GM19351 (cell line): ENCODE data around the gene CYP4F3.
"Not testable (repeated sequence)": the region's sequence is repeated elsewhere in the genome, so short reads cannot be mapped to it uniquely, and the experiment has no call there.

Experiments
- ATAC-seq: cut with Tn5 transposase; IDR thresholded peaks from one replicate; pipeline ENCODE4 v1.9.1; 2021; ENCODE audit warnings: mild to moderate bottlenecking, moderate library complexity; ENCODE audit not compliant: unreplicated experiment

Gene CYP4F3

GRCh38 chr19:15629003-15629880, 11.5 kb upstream of the CYP4F3 start:
- ATAC-seq, result no peak

DNA sequence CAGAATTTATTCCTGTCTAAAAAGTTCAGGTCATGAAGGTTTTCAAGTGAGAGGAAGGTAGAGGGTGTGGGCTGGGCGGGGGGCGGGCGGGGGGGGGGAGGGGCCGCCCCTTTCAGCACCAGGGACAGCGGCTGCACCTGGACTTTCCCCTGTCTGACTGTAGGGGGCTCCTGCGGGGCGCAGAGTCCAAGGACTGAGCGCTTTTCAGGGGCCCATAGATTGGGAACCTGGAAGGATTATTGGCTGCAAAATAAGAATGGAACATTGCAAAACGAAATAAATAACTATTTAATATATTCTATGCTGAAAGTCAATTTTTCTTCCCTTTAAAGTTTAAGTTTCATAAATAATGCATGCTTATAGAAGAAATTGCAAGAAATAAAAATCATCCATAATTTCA, 8.9 kb upstream of the CYP4F3 start:
- no peak for ATAC-seq

- ATAC-seq, result no peak
Measured at GRCh38 chr19:15633082-15633835, 7.4 kb upstream of the CYP4F3 start.

DNA sequence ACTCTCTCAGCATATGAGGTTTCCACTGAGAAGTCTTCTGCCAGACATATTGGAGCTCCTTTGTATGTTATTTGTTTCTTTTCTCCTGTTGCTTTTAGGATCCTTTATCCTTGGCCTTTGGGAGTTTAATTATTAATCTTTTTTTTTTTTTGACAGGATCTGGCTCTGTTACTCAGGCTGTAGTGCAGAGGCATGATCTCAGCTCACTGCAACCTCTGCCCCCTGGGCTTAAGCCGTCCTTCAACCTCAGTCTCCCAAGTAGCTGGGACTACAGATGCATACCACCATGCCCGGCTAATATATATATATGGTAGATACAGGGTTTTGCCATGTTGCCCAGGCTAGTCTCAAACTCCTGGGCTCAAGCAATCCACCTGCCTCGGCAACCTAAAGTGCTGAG, 6.6 kb upstream of the CYP4F3 start:
- ATAC-seq, result no peak

- ATAC-seq, result no peak
Measured at GRCh38 chr19:15635016-15635805, 5.5 kb upstream of the CYP4F3 start.

DNA sequence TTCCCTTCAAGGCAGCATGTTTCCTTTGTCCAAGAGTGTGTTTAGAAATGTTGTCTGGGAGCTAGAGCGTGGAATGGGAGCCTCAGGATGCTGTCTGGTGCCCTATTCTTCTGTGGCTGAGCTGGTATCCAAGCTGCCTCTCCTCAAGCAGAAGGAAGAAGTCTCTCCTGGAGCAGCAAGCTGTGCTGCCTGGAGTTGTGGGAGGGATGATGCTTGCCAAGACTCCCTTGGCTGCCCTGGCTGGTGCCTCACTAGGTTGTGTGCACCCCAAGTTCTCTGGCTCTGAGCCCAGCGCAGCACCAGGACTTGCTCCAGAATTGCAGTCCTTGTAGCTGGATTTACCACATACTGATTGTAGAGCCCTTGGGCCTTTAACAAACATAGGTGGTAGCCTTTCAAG, 4.7 kb upstream of the CYP4F3 start:
- ATAC-seq, result no peak

DNA sequence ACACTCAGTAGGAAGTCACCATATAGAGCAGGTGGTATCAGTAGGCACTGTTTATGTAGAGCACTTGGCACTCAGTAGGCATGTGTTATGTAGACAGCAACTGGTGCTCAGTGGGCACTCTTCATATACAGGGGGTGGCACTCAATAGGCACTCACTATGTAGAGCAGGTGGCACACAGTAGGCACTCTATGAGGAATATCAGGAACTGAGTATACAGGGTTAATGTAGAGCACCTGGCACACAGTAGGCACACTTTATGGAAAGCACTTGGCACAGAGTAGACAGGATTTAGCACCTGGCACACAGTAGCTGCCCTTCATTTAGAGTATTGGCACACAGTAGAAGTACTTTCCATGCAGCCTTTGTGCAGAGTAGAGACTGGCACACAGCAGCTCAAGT, 1.1 kb upstream of the CYP4F3 start:
- no peak for ATAC-seq

- no peak for ATAC-seq
Measured at GRCh38 chr19:15640904-15641597, 354 bp downstream of the CYP4F3 start.

DNA sequence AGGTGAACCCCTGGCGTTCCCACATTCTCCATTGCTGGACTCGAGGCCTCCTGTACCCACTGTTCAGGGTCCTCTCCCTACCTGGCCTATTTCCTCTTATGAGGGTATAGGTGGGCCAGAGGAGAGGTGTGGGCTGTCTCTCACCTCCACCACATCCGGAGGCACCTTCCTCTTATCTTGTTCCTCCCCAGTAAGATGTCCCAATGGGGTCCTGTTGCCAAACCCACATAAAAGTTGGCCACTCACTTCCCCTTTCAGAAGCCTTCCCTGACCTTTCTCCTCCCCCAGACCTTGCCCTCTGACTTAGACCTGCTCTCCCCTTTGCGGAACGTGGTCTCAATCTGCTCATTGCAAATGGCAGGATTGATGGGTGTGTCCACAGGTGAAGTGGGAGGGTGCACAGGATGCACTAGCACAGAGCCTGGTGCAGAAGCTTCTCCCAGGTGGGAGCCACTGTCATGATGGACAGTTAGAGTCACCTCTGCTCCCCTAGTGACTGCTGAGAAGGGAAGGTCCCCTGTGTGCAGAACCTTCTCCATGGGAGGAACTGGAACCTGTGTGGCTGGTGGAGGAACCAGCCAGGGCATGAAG, 1.3 kb downstream of the CYP4F3 start:
- ATAC-seq, result no peak

DNA sequence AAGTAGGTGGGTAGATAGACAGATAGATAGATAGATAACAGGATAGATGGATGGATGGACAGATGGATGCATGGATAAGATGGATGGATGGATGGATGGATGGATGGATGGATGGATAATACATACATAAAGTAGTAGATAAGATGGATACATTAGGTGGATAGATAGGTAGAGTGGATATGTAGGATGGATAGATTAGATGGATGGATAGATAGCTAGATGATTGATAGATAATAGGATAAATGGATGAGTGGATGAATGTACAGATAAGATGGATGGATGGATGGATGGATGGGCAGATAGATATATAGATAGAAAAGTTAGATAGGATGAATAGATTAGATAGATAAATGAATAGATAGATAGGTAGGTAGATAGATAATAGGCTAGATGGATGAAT, 2.1 kb downstream of the CYP4F3 start:
- no peak for ATAC-seq

DNA sequence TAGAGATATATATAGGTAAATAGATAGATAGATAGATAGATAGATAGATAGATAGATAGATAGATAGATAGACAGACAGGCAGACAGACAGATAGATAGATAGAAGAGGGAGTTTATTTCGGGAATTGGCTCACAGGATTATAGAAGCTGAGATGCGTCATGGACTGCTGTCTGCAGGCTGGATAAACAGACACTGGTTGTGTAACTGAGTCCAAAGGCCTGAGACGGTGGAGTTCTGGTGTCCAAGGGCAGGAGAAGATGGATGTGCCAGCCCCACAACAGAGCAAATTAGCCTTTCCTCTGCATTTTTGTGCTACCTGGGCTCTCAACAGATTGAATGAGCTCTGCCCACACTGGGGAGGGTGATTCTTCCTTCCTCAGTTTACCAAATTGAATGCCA, 2.7 kb downstream of the CYP4F3 start:
- ATAC-seq, result no peak

- no peak for ATAC-seq
Measured at GRCh38 chr19:15644066-15644741, 3.5 kb downstream of the CYP4F3 start.

DNA sequence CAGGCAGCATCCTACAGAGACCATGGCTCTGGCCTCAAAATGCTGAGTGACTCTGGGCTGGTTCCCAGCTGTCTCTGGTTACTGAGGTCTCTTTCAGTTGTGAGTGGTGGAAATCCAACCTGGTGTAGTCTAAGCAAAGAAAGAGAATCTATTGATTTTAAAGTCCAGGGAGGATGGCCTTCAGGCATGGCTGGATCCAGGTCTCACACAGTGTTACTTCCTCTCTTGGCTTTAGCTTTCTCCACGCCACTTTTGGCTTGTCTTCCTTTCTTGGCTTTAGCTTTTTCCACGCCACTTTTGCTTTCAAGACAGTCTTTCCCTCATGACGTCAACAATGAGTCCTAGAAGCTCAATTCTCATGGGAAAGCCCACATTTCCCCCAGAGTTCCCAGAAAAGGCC, 4.1 kb downstream of the CYP4F3 start:
- no peak for ATAC-seq

GRCh38 chr19:15649526-15649925, 8.8 kb downstream of the CYP4F3 start:
- ATAC-seq, result no peak

DNA sequence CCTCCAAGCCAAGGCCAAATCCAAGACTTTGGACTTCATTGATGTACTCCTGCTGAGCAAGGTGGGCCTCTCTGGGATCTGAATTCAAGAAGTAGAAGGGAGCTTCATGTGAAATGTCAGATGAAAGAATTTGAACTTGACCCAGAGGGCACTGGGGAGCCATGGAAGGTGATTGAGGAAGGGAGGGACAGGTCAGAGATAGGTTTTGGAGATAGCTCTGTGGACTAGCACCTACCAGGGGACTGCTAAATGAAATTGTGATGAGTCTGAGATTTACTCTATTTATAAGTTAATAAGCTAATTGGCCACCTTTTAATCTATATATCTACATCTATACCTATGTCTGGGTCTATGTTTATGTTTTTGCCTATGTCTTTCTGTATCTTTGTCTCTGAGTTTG, 9.4 kb downstream of the CYP4F3 start:
- ATAC-seq, result not testable (repeated sequence)

DNA sequence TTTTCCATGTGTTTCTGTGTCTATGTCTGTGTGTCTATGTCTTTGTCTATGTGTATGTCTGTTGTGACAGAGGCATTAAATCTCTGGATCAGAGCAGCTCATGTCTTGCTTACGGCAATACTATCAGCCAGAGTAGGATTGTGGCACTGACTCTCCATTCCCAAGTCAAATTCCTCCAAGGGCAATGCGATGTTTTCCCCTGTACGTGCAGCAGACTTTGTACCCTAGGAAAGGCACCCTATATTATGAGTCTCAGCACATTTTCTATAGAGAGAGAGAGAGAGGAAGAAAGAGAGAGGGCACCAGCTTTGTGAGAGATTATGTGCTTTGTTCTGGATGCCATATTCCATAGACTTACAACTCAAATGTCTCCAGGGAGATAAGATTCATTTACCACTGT, 11.1 kb downstream of the CYP4F3 start:
- no peak for ATAC-seq

GRCh38 chr19:15652559-15653278, 12.0 kb downstream of the CYP4F3 start:
- ATAC-seq, result no peak

DNA sequence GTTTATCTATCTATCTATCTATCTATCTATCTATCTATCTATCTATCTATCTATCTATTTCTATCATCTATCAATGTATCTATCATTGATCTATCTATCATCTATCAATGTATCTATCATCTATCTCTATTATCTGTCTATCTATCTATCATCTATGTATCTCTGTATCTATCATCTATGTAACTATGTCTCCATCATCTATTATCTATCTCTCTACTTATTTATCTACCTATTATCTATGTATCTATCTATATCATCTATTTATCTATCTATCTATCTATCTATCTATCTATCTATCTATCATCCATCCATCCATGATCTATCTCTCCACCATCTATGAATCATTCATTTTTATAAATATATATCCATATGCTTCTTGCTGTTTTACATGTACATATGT, 15.8 kb downstream of the CYP4F3 start:
- no peak for ATAC-seq

DNA sequence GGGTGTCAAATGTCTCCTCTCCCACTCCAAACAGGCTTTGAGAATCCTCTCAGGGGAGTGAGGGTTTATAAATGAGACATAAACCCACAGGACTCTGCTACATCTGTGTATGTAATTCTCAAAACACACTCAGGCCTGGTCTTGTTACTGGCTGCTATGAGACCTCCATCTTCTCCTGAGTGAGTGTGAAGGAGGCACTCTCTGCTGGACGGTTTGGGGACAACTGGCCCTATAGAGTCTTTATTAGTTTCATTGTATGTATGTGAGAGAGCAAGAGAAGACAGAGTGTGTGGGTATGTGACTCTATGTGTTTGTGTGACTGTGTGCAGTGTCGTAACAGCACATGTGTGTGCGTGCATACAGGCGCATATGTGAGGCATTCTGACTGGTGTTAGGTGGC, 22.6 kb downstream of the CYP4F3 start:
- no peak for ATAC-seq
